ENCODE results near the gene ST6GALNAC5. TPM values are rescaled to one million over a fixed set of nuclear protein-coding genes. Genes with fewer than 3 reads are reported as not detected.

Gene ST6GALNAC5
- total RNA-seq, 1 donor from 2014 or later, result not detected

DNA sequence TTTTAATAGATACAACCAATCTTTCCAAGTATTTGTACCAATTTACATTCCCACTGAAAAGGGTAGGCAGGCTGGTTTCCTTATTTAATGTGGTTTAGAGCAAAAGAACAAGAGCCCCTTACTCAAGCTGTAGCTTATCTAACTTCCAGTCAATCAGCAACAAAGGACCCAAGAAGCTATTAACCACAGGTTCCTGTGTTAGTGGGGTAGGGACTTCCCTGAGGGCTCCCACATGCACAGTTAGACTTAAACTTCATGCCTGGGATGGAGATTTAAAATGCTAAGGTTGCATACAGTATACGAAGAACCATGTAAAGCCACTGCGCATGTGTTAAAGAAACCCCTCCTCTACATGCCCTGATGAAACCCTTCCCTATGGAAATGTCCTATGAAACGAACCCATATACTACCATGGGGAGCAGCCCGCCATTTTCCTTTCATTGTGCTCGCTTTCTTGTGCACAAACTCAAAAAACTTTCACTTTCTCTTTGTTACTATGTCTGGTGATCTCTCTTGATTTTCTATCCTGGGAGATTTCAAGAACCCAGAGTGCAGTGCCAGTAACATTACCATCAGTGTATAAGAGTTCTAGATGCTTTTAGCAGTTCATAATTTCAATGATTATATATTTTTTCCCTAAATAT is 23.3 kb upstream of the ST6GALNAC5 start:
- DNase-seq (ENCODE audit: low spot score), result no peak
- Mint-ChIP-seq H3K9me3 (peaks cover 6% of the 10 kb centered on the region), H3K36me3 (ENCODE audit: low read depth) (no peaks in the 10 kb centered on the region), H3K4me1 (ENCODE audit: low read depth) (no peaks in the 10 kb centered on the region), H3K4me3 (no peak overlapping the region), H3K27me3 (ENCODE audit: insufficient read depth) (peaks cover 2% of the 10 kb centered on the region), H3K27ac (no peak overlapping the region)
- intact Hi-C loops (cut with micrococcal nuclease), result no loop called here

- H3K36me3 Mint-ChIP-seq (ENCODE audit: low read depth), result no peaks in the 10 kb centered on the region
- no peaks in the 10 kb centered on the region for H3K9me3 Mint-ChIP-seq
- intact Hi-C loops (cut with micrococcal nuclease), result no loop called here
- no peaks in the 10 kb centered on the region for H3K27me3 Mint-ChIP-seq (ENCODE audit: insufficient read depth)
- no peak overlapping the region for H3K27ac Mint-ChIP-seq
- no peaks in the 10 kb centered on the region for H3K4me1 Mint-ChIP-seq (ENCODE audit: low read depth)
- no peak overlapping the region for H3K4me3 Mint-ChIP-seq
- no peak for DNase-seq (ENCODE audit: low spot score)
Observed at GRCh38 chr1:76854255-76854654, 13.0 kb upstream of the ST6GALNAC5 start.

DNA sequence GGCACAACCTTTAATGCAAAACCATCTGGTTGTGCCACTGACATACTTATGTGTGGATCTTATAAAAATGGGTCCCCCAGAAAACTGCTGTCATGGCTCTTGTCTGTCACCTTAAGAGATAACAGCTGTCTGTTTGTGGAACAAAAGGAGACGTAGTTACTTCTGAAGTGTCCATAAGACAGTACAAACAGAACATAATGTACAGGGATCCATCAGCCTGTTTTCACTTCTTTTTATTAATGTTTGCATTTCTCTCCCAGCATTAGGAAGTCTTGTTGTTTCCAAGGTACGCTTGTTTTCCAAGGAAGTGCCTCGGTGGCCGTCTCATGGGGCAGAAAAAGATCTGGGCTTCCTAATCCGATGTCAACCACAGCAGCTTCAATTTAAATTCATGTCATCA is 11.2 kb upstream of the ST6GALNAC5 start:
- Mint-ChIP-seq H3K36me3 (ENCODE audit: low read depth) (no peaks in the 10 kb centered on the region), H3K9me3 (no peaks in the 10 kb centered on the region), H3K27ac (no peak overlapping the region), H3K27me3 (ENCODE audit: insufficient read depth) (no peaks in the 10 kb centered on the region), H3K4me1 (ENCODE audit: low read depth) (no peaks in the 10 kb centered on the region), H3K4me3 (no peak overlapping the region)
- intact Hi-C loops (cut with micrococcal nuclease), result no loop called here
- DNase-seq (ENCODE audit: low spot score), result no peak

- Mint-ChIP-seq H3K9me3 (no peaks in the 10 kb centered on the region), H3K27me3 (ENCODE audit: insufficient read depth) (no peaks in the 10 kb centered on the region), H3K4me3 (no peak overlapping the region), H3K27ac (no peak overlapping the region), H3K4me1 (ENCODE audit: low read depth) (no peaks in the 10 kb centered on the region), H3K36me3 (ENCODE audit: low read depth) (no peaks in the 10 kb centered on the region)
- intact Hi-C loops (cut with micrococcal nuclease), result no loop called here
- no peak for DNase-seq (ENCODE audit: low spot score)
Observed at GRCh38 chr1:76857138-76857537, 10.1 kb upstream of the ST6GALNAC5 start.

- intact Hi-C loops (cut with micrococcal nuclease), result no loop called here
- no peak overlapping the region for H3K27ac Mint-ChIP-seq
- no peak for DNase-seq (ENCODE audit: low spot score)
Observed at GRCh38 chr1:76857973-76858372, 9.3 kb upstream of the ST6GALNAC5 start.

DNA sequence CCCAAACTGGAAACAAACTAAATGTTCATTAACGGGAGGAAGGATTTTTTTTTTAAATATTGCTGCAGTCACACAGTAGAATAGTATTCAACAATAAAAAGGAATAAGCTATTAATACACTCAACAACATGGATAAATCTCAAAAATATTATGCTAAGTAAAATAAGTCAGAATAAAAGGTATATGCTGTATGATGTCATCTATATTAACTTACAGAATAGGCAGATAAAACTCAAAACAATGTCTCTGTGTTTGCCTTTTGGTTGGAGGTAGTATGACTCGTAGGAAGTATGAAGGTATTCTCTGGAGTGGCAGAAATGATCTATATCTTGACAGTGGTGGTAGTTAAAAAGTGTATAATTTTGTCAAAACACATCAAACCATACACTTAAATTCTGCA is 6.1 kb upstream of the ST6GALNAC5 start:
- no peak for DNase-seq (ENCODE audit: low spot score)
- intact Hi-C loops (cut with micrococcal nuclease), result loop anchor here (10.0 kb wide), 1 partner anchor 706 kb away; no protein-coding TSS in a partner anchor
- Mint-ChIP-seq H3K27me3 (ENCODE audit: insufficient read depth) (peaks cover 17% of the 10 kb centered on the region), H3K4me3 (no peak overlapping the region), H3K36me3 (ENCODE audit: low read depth) (no peaks in the 10 kb centered on the region), H3K27ac (no peak overlapping the region), H3K9me3 (no peaks in the 10 kb centered on the region), H3K4me1 (ENCODE audit: low read depth) (no peaks in the 10 kb centered on the region)

More at GRCh38 chr1:76857973-76858372, 9.3 kb upstream of the ST6GALNAC5 start:
- Mint-ChIP-seq H3K9me3 (no peaks in the 10 kb centered on the region), H3K4me1 (ENCODE audit: low read depth) (no peaks in the 10 kb centered on the region), H3K36me3 (ENCODE audit: low read depth) (no peaks in the 10 kb centered on the region), H3K27me3 (ENCODE audit: insufficient read depth) (no peaks in the 10 kb centered on the region), H3K4me3 (no peak overlapping the region)

DNA sequence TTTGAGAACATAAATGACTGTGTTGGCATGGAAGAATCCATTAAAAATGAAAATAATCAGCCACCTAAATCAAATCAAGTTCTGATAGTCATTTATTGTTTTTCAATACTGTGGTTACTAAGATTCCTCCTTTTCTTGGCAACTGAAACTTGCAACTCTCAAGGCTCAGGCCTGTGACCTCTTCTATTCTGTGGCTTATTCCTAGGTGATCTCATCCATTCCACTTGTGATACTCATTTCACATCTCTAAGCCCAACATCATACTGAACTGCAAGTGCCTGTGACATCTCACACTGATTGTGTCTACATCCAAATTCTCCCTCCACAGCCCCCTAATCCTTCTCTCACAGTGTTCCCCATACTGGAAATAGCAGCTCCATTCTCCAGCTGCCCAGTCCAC is 4.8 kb upstream of the ST6GALNAC5 start:
- H3K9me3 Mint-ChIP-seq, result no peaks in the 10 kb centered on the region

GRCh38 chr1:76864383-76864782 is 2.9 kb upstream of the ST6GALNAC5 start:
- H3K27me3 Mint-ChIP-seq (ENCODE audit: insufficient read depth), result peaks cover 43% of the 10 kb centered on the region
- no peak overlapping the region for H3K27ac Mint-ChIP-seq
- intact Hi-C loops (cut with micrococcal nuclease), result loop anchor here (10.0 kb wide), 1 partner anchor 710 kb away; no protein-coding TSS in a partner anchor
- no peak for DNase-seq (ENCODE audit: low spot score)
- no peaks in the 10 kb centered on the region for H3K36me3 Mint-ChIP-seq (ENCODE audit: low read depth)
- H3K4me1 Mint-ChIP-seq (ENCODE audit: low read depth), result peaks cover 4% of the 10 kb centered on the region
- H3K4me3 Mint-ChIP-seq, result no peak overlapping the region
- no peaks in the 10 kb centered on the region for H3K9me3 Mint-ChIP-seq

More for the DNA sequence above, 4.8 kb upstream of the ST6GALNAC5 start:
- intact Hi-C loops (cut with micrococcal nuclease), result loop anchor here (10.0 kb wide), 1 partner anchor 708 kb away; no protein-coding TSS in a partner anchor
- Mint-ChIP-seq H3K4me3 (no peak overlapping the region), H3K4me1 (ENCODE audit: low read depth) (no peaks in the 10 kb centered on the region), H3K36me3 (ENCODE audit: low read depth) (no peaks in the 10 kb centered on the region), H3K27me3 (ENCODE audit: insufficient read depth) (peaks cover 26% of the 10 kb centered on the region), H3K27ac (no peak overlapping the region)
- DNase-seq (ENCODE audit: low spot score), result no peak

- Mint-ChIP-seq H3K9me3 (no peaks in the 10 kb centered on the region), H3K36me3 (ENCODE audit: low read depth) (no peaks in the 10 kb centered on the region), H3K27me3 (ENCODE audit: insufficient read depth) (peaks cover 54% of the 10 kb centered on the region), H3K27ac (no peak overlapping the region), H3K4me3 (no peak overlapping the region), H3K4me1 (ENCODE audit: low read depth) (peaks cover 4% of the 10 kb centered on the region)
- DNase-seq (ENCODE audit: low spot score), result no peak
- intact Hi-C loops (cut with micrococcal nuclease), result loop anchor here (10.0 kb wide), 1 partner anchor 711 kb away; no protein-coding TSS in a partner anchor
Observed at GRCh38 chr1:76865696-76866286, 1.5 kb upstream of the ST6GALNAC5 start.

DNA sequence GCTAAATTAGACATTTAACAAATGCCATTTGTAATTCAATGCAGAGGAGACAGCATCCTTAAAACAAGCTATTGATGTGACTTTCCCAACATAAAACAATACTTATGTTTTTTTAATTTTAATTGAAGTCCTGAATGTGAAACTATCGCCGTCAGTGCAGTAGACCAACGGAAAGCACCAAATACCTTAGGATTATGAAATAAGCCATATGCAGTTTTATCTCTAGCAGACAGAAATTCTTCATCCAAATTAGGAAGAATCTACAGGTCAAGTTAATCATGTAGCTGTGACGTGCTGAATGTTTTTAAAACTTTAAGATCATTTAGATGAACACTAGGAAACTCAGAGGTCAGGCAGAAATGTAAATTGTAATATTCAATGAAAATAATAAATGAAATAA is 714 bp upstream of the ST6GALNAC5 start:
- H3K4me3 Mint-ChIP-seq, result no peak overlapping the region
- no peak overlapping the region for H3K27ac Mint-ChIP-seq
- peaks cover 56% of the 10 kb centered on the region for H3K27me3 Mint-ChIP-seq (ENCODE audit: insufficient read depth)
- intact Hi-C loops (cut with micrococcal nuclease), result loop anchor here (10.0 kb wide), 1 partner anchor 712 kb away; no protein-coding TSS in a partner anchor
- DNase-seq (ENCODE audit: low spot score), result no peak
- no peaks in the 10 kb centered on the region for H3K9me3 Mint-ChIP-seq
- H3K36me3 Mint-ChIP-seq (ENCODE audit: low read depth), result no peaks in the 10 kb centered on the region
- peaks cover 4% of the 10 kb centered on the region for H3K4me1 Mint-ChIP-seq (ENCODE audit: low read depth)

- H3K36me3 Mint-ChIP-seq (ENCODE audit: low read depth), result no peaks in the 10 kb centered on the region
- intact Hi-C loops (cut with micrococcal nuclease), result loop anchor here (10.0 kb wide), 1 partner anchor 714 kb away; no protein-coding TSS in a partner anchor
- no peak overlapping the region for H3K27ac Mint-ChIP-seq
- no peak for DNase-seq (ENCODE audit: low spot score)
- H3K4me1 Mint-ChIP-seq (ENCODE audit: low read depth), result peaks cover 4% of the 10 kb centered on the region
- H3K9me3 Mint-ChIP-seq, result no peaks in the 10 kb centered on the region
- peaks cover 56% of the 10 kb centered on the region for H3K27me3 Mint-ChIP-seq (ENCODE audit: insufficient read depth)
- peak overlapping the region; percentile 47 for H3K4me3 Mint-ChIP-seq
Observed at GRCh38 chr1:76868154-76868882, 1.0 kb downstream of the ST6GALNAC5 start.

GRCh38 chr1:76868916-76869315 is 1.6 kb downstream of the ST6GALNAC5 start:
- peaks cover 4% of the 10 kb centered on the region for H3K4me1 Mint-ChIP-seq (ENCODE audit: low read depth)
- H3K9me3 Mint-ChIP-seq, result no peaks in the 10 kb centered on the region
- H3K4me3 Mint-ChIP-seq, result peak overlapping the region; percentile 26
- H3K27me3 Mint-ChIP-seq (ENCODE audit: insufficient read depth), result peaks cover 56% of the 10 kb centered on the region
- no peak for DNase-seq (ENCODE audit: low spot score)
- H3K36me3 Mint-ChIP-seq (ENCODE audit: low read depth), result no peaks in the 10 kb centered on the region
- intact Hi-C loops (cut with micrococcal nuclease), result loop anchor here (10.0 kb wide), 1 partner anchor 714 kb away; no protein-coding TSS in a partner anchor
- H3K27ac Mint-ChIP-seq, result no peak overlapping the region

- H3K27ac Mint-ChIP-seq, result no peak overlapping the region
- no peaks in the 10 kb centered on the region for H3K36me3 Mint-ChIP-seq (ENCODE audit: low read depth)
- peaks cover 50% of the 10 kb centered on the region for H3K27me3 Mint-ChIP-seq (ENCODE audit: insufficient read depth)
- H3K4me3 Mint-ChIP-seq, result no peak overlapping the region
- no peak for DNase-seq (ENCODE audit: low spot score)
- H3K9me3 Mint-ChIP-seq, result no peaks in the 10 kb centered on the region
- peaks cover 4% of the 10 kb centered on the region for H3K4me1 Mint-ChIP-seq (ENCODE audit: low read depth)
- intact Hi-C loops (cut with micrococcal nuclease), result no loop called here
Observed at GRCh38 chr1:76870037-76870436, 2.8 kb downstream of the ST6GALNAC5 start.
